HCT116 (cell line): Measurements from ENCODE around the gene CD302. TPM values are rescaled to one million over a fixed set of nuclear protein-coding genes. Genes with fewer than 3 reads are reported as not detected.

Experiments
- ATAC-seq: fragments of 200-7000 bp; cut with Tn5 transposase; 2 replicates; pipeline ENCODE4 v1.9.1; 2020; ENCODE audit warnings: mild to moderate bottlenecking, moderate library complexity
- BruUV-seq: library from RNA; stranded (reverse); fragments of 400-500 nt; replicated peaks from 2 replicates; lab custom pipeline; 2021; lab: Mats Ljungman, UMichigan
- CTCF ChIA-PET: fragments of 300-600 bp; sonication (Branson Sonifier 250); formaldehyde crosslinking; loops from one replicate; lab custom pipeline; 2021; ENCODE audit warnings: antibody characterized with exemption; lab: Charles Lee
- POLR2A ChIA-PET: fragments of 300-600, 350-600 bp; sonication (Branson Sonifier 250); formaldehyde crosslinking; loops from one replicate; lab custom pipeline; 2021; ENCODE audit warnings: antibody characterized with exemption; lab: Charles Lee
- RAD21 ChIA-PET, 2 experiments: fragments of 300-600 bp; sonication (Branson Sonifier 250); formaldehyde crosslinking; loops; one replicate each; lab custom pipeline; 2023; ENCODE audit warnings: low total read pairs in 2 of 2; ENCODE audit not compliant: uncharacterized antibody in 2 of 2, unreplicated experiment in 2 of 2, low non-redundant PET in 1 of 2; lab: Charles Lee
- DNase-seq: peaks from one replicate; pipeline ENCODE4 v3.0.0-alpha.2; 2010; ENCODE audit warnings: low read depth, low spot score
- H2AFZ ChIP-seq: fragments of 200-600 bp; shearing (Covaris generic), sonication (generic); 2 replicates; pipeline ENCODE4 v1.6.1; 2017; ENCODE audit warnings: low read depth, mixed run types, mixed read lengths, antibody characterized with exemption, low read length; ENCODE audit not compliant: poor library complexity, severe bottlenecking
- H3K27ac ChIP-seq: 2 replicates; pipeline ENCODE4 v1.5.1; 2012; ENCODE audit warnings: low read depth, low read length
- H3K27me3 ChIP-seq: fragments of 200-600 bp; sonication (generic); 2 replicates; pipeline ENCODE4 v1.6.1; 2016; ENCODE audit warnings: mixed run types, low read length, mixed read lengths; ENCODE audit not compliant: insufficient read depth
- H3K36me3 ChIP-seq, 2 experiments: fragments of 200-500 bp in 1 of 2; fragments of 200-600 bp in 1 of 2; sonication (Bioruptor generic) in 1 of 2; sonication (generic) in 1 of 2; 2 replicates each; pipeline versions ENCODE4 v1.5.1 to v1.6.1; 2014 to 2016; ENCODE audit warnings: low read length in 2 of 2, inconsistent platforms in 1 of 2, mixed read lengths in 1 of 2, mixed run types in 1 of 2; ENCODE audit not compliant: insufficient read depth in 2 of 2, control insufficient read depth in 1 of 2
- H3K4me1 ChIP-seq, 2 experiments: fragments of 200-600 bp in 1 of 2; sonication (generic) in 1 of 2; 2 replicates each; pipeline versions ENCODE4 v1.5.1 to v1.6.1; 2012 to 2017; ENCODE audit warnings: low read length in 2 of 2, inconsistent platforms in 1 of 2, mild to moderate bottlenecking in 1 of 2, mixed read lengths in 1 of 2, mixed run types in 1 of 2, moderate library complexity in 1 of 2; ENCODE audit not compliant: insufficient read depth in 2 of 2, control insufficient read depth in 1 of 2
- H3K4me2 ChIP-seq: fragments of 200-600 bp; sonication (generic); 2 replicates; pipeline ENCODE4 v1.6.1; 2017; ENCODE audit warnings: mixed run types, low read length, mixed read lengths
- H3K4me3 ChIP-seq, 2 experiments: fragments of 200-600 bp in 1 of 2; sonication (generic) in 1 of 2; replicated peaks in 1 of 2; 2 replicates each; pipeline ENCODE4 v1.5.1; 2011 to 2016; ENCODE audit warnings: low read length in 2 of 2, control low read depth in 1 of 2, low read depth in 1 of 2, mild to moderate bottlenecking in 1 of 2, mixed read lengths in 1 of 2, mixed run types in 1 of 2
- H3K79me2 ChIP-seq: fragments of 200-600 bp; sonication (generic); 2 replicates; pipeline ENCODE4 v1.6.1; 2017; ENCODE audit warnings: mild to moderate bottlenecking, mixed run types, low read length, moderate library complexity, mixed read lengths; ENCODE audit not compliant: insufficient read depth
- H3K9ac ChIP-seq: fragments of 200-600 bp; sonication (generic); 2 replicates; pipeline ENCODE4 v1.6.1; 2016; ENCODE audit warnings: low read length, mixed read lengths
- H3K9me2 ChIP-seq: fragments of 200-600 bp; sonication (generic), shearing (Covaris generic); 2 replicates; pipeline ENCODE4 v1.6.1; 2017; ENCODE audit warnings: mixed run types, mild to moderate bottlenecking, moderate library complexity; ENCODE audit not compliant: insufficient read depth
- H3K9me3 ChIP-seq, 2 experiments: fragments of 200-500 bp in 1 of 2; fragments of 200-600 bp in 1 of 2; sonication (Bioruptor generic) in 1 of 2; sonication (generic) in 1 of 2; 2 replicates each; pipeline ENCODE4 v1.6.1; 2014 to 2017; ENCODE audit warnings: low read length in 2 of 2, mixed read lengths in 2 of 2, inconsistent platforms in 1 of 2, low read depth in 1 of 2, mild to moderate bottlenecking in 1 of 2, mixed run types in 1 of 2, moderate library complexity in 1 of 2; ENCODE audit not compliant: control insufficient read depth in 1 of 2, insufficient read depth in 1 of 2
- H4K20me1 ChIP-seq: fragments of 200-600 bp; sonication (generic), shearing (Covaris generic); 2 replicates; pipeline ENCODE4 v1.6.1; 2017; ENCODE audit warnings: mixed run types, mild to moderate bottlenecking, moderate library complexity; ENCODE audit not compliant: insufficient read depth
- CTCF ChIP-seq, 3 experiments: fragments of 200-600 bp in 1 of 3; sonication (generic) in 1 of 3; IDR thresholded peaks in 2 of 3; conservative IDR thresholded peaks in 1 of 3; 2 replicates each; pipeline ENCODE4 v1.5.1; 2012 to 2017; ENCODE audit warnings: low read depth in 2 of 3, low read length in 2 of 3, antibody characterized with exemption in 1 of 3, borderline replicate concordance in 1 of 3, control low read depth in 1 of 3, mild to moderate bottlenecking in 1 of 3, mixed read lengths in 1 of 3, mixed run types in 1 of 3, moderate library complexity in 1 of 3; ENCODE audit not compliant: insufficient read depth in 1 of 3
- POLR2A ChIP-seq: IDR thresholded peaks from 2 replicates; pipeline ENCODE4 v1.7.0; 2011; ENCODE audit warnings: borderline replicate concordance; ENCODE audit not compliant: insufficient read depth, insufficient read length; ENCODE audit errors: extremely low read depth
- RAD21 ChIP-seq: IDR thresholded peaks from 2 replicates; pipeline ENCODE4 v1.6.1; 2012; ENCODE audit warnings: low read depth, mild to moderate bottlenecking
- SRF ChIP-seq: IDR thresholded peaks from 2 replicates; pipeline ENCODE4 v1.6.1; 2012; ENCODE audit warnings: low read depth
- YY1 ChIP-seq: IDR thresholded peaks from 2 replicates; pipeline ENCODE4 v1.6.1; 2011; ENCODE audit warnings: low read length, low read depth, moderate library complexity, mild to moderate bottlenecking; ENCODE audit not compliant: insufficient replicate concordance; ENCODE audit errors: extremely low read depth
- ZBTB33 ChIP-seq: IDR thresholded peaks from 2 replicates; pipeline ENCODE4 v1.6.1; 2011; ENCODE audit warnings: mild to moderate bottlenecking, low read length, moderate library complexity; ENCODE audit not compliant: insufficient replicate concordance; ENCODE audit errors: extremely low read depth
- intact Hi-C: fragments of 100-400 bp; cut with micrococcal nuclease; formaldehyde crosslinking; loops from 2 replicates; pipeline ENCODE4 v1.10.0; 2022
- total RNA-seq: library from RNA; stranded (reverse); gene quantifications from one replicate; pipeline ENCODE4 v1.2.1, GENCODE V29; 2021; ENCODE audit not compliant: unreplicated experiment
- TF ChIP-seq, protein P1 (sequence below): IDR thresholded peaks from 2 replicates; pipeline ENCODE4 v1.6.1; 2012

CD302 gene
- total RNA-seq, 1 experiment from 2014 or later: 0.15 TPM

GRCh38 chr2:159758686-159759085 lies 39.3 kb downstream of the CD302 start:
- DNase-seq (no peak), ATAC-seq (no peak)
- Histone ChIP-seq H3K4me1 (peaks cover 0 to 17% of the 10 kb centered on the region in 2 experiments; a peak in 2 of 4 replicates), H4K20me1 (peaks cover 15% of the 10 kb centered on the region), H3K4me3 (no peak overlapping the region), H2AFZ (no peak overlapping the region), H3K79me2 (peaks cover 90% of the 10 kb centered on the region), H3K4me2 (no peak overlapping the region), H3K27ac (no peak overlapping the region), H3K9ac (no peak overlapping the region), H3K9me2 (no peaks in the 10 kb centered on the region), H3K27me3 (no peaks in the 10 kb centered on the region), H3K36me3 (peaks cover 27 to 30% of the 10 kb centered on the region in 2 experiments), H3K9me3 (no peaks in the 10 kb centered on the region)
- intact Hi-C loops: no loop called here
- ChIA-PET POLR2A (no interaction called here), RAD21 (no interaction called here), CTCF (no interaction called here)
- no peak for TF ChIP-seq CTCF (IDR thresholded peaks at IDR 0.05 in 2 of 3, conservative IDR thresholded peaks at IDR 0.05 in 1 of 3; ENCODE audit: borderline replicate concordance in 1 of 3, insufficient read depth in 1 of 3, low read depth in 2 of 3, low read length in 2 of 3)
- no peak for TF ChIP-seq RAD21
- no peak for TF ChIP-seq YY1
- TF ChIP-seq SRF: no peak
- TF ChIP-seq, protein P1, sequence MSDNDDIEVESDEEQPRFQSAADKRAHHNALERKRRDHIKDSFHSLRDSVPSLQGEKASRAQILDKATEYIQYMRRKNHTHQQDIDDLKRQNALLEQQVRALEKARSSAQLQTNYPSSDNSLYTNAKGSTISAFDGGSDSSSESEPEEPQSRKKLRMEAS: no peak
- TF ChIP-seq ZBTB33: no peak
- TF ChIP-seq POLR2A: no peak
- no TSS peak for BruUV-seq
